Psoas muscle (tissue), 8 donors: ENCODE measurements around the gene METTL25B. TPM values are rescaled to one million over a fixed set of nuclear protein-coding genes. Genes with fewer than 3 reads are reported as not detected.
A peak's percentile ranks its signal among the peaks of the same experiment; 100 is the strongest.
"Not testable (repeated sequence)": the region's sequence is repeated elsewhere in the genome, so short reads cannot be mapped to it uniquely, and the experiment has no call there.

ENCODE experiments used
- ATAC-seq, 4 donors: fragments of 200-7000 bp; cut with Tn5 transposase; one replicate each; pipeline ENCODE4 v1.9.1; 2020; ENCODE audit warnings: moderate library complexity in 3 of 4, mild to moderate bottlenecking in 2 of 4
- DNase-seq, 2 donors: peaks; one replicate each; pipeline ENCODE4 v3.0.0-alpha.2; 2020
- H3K27ac ChIP-seq: fragments of 200-600 bp; one replicate; pipeline ENCODE4 v1.8.0; 2022
- H3K27me3 ChIP-seq, 3 donors: fragments of 200-600 bp in 1 of 3; one replicate each; pipeline versions ENCODE4 v1.6.1 to v1.8.0; 2013 to 2022; ENCODE audit warnings: low read length in 2 of 3, mild to moderate bottlenecking in 2 of 3, moderate library complexity in 1 of 3; ENCODE audit not compliant: insufficient read depth in 3 of 3
- H3K36me3 ChIP-seq, 2 donors: fragments of 200-600 bp in 1 of 2; one replicate each; pipeline versions ENCODE4 v1.6.1 to v1.8.0; 2013 to 2022; ENCODE audit warnings: low read depth in 1 of 2, mild to moderate bottlenecking in 1 of 2, moderate library complexity in 1 of 2; ENCODE audit not compliant: insufficient read depth in 1 of 2
- H3K4me1 ChIP-seq: fragments of 200-600 bp; one replicate; pipeline ENCODE4 v1.8.0; 2022
- H3K4me3 ChIP-seq: fragments of 200-600 bp; one replicate; pipeline ENCODE4 v1.8.0; 2022; ENCODE audit warnings: mild to moderate bottlenecking
- H3K9me3 ChIP-seq: fragments of 200-600 bp; one replicate; pipeline ENCODE4 v1.8.0; 2022
- CTCF ChIP-seq: fragments of 200-600 bp; IDR thresholded peaks from one replicate; pipeline ENCODE4 v1.8.0; 2022; ENCODE audit warnings: antibody characterized with exemption
- WGBS, 3 donors: extraction: QIAGEN DNeasy Blood & Tissue Kit; methylation state at CpG; one replicate each; pipeline versions ENCODE4 v1.1.6 to v1.1.7; 2013; 5-methylcytosine and 5-hydroxymethylcytosine counted together
- intact Hi-C, 2 donors: fragments of 100-400 bp; cut with DNase I; formaldehyde crosslinking; loops; one replicate each; pipeline versions ENCODE4 v1.11.0 to v1.14.2; 2022
- polyA plus RNA-seq, 3 donors: library from polyadenylated mRNA; stranded (reverse); fragments of 200-250 nt; gene quantifications; one replicate each; pipeline ENCODE4 v1.2.3, GENCODE V29; 2013
- total RNA-seq, 4 donors: library from RNA; stranded (reverse); fragmentation: NEBNext Ultra II Directional in 2 of 4; extraction: Animal tissue kit (Norgen Biotek cat#: 25700) in 2 of 4; gene quantifications; one replicate each; pipeline versions ENCODE4 v1.2.1 to v1.2.4, GENCODE V29; 2021 to 2023
- donor health status: healthy with polysubstance abuse.
- donor health status: DM: no; HTN: no; CAD: no; lungs with moderate emphysema.
- donor health status: Bipolar disorder and iron deficiency.
- donor health status: healthy.
- donor health status: DM: yes; HTN: yes; CAD: no.
- donor health status: DM: no; HTN: no; CAD: no.
- donor health status: DM: no; HTN: no; CAD: no.
- donor health status: DM: yes; HTN: yes; CAD: no.

METTL25B gene
- total and polyA plus RNA-seq, 7 donors: 18.5 to 32.1 (median 27.0) TPM

GRCh38 chr1:156752843-156753482, 24.7 kb downstream of the METTL25B start:
- DNase-seq: no peak
- intact Hi-C loops: no loop called here
- Histone ChIP-seq H3K9me3 (no peaks in the 10 kb centered on the region), H3K27me3 (no peaks in the 10 kb centered on the region), H3K36me3 (no peaks in the 10 kb centered on the region), H3K4me1 (peaks cover 43% of the 10 kb centered on the region), H3K4me3 (peak overlapping the region; percentile 96), H3K27ac (peak overlapping the region; percentile 98)
- TF ChIP-seq CTCF: no peak
- WGBS, 3 donors: 7 to 31% (median 16%) methylated on average over 1 of the region's 1 CpG
- no peak for ATAC-seq

- DNase-seq: no peak
- peaks cover 37% of the 10 kb centered on the region for H3K4me1 ChIP-seq
Observed at GRCh38 chr1:156754219-156754618, 25.9 kb downstream of the METTL25B start.

GRCh38 chr1:156755527-156755950, 27.3 kb downstream of the METTL25B start:
- no peak for ATAC-seq
- peaks cover 33% of the 10 kb centered on the region for H3K4me1 ChIP-seq
- H3K4me3 ChIP-seq: no peak overlapping the region
- intact Hi-C loops: no loop called here
- DNase-seq: no peak
- TF ChIP-seq CTCF: no peak
- H3K9me3 ChIP-seq: no peaks in the 10 kb centered on the region
- H3K36me3 ChIP-seq: no peaks in the 10 kb centered on the region
- no peaks in the 10 kb centered on the region for H3K27me3 ChIP-seq
- H3K27ac ChIP-seq: peak overlapping the region; percentile 36
- WGBS, 3 donors: 36 to 44% (median 37%) methylated on average over 5 of the region's 5 CpGs

More at GRCh38 chr1:156754219-156754618, 25.9 kb downstream of the METTL25B start:
- H3K27me3 ChIP-seq: no peaks in the 10 kb centered on the region
- WGBS, 3 donors: 21 to 36% (median 23%) methylated on average over 8 of the region's 8 CpGs
- no peaks in the 10 kb centered on the region for H3K36me3 ChIP-seq
- H3K4me3 ChIP-seq: no peak overlapping the region
- no peak for TF ChIP-seq CTCF
- no peaks in the 10 kb centered on the region for H3K9me3 ChIP-seq
- no peak for ATAC-seq
- peak overlapping the region; percentile 50 for H3K27ac ChIP-seq
- intact Hi-C loops: no loop called here

GRCh38 chr1:156756355-156756754, 28.1 kb downstream of the METTL25B start:
- no peaks in the 10 kb centered on the region for H3K9me3 ChIP-seq
- 94 to 97% (median 97%) methylated on average over 1 of the region's 1 CpG for WGBS, 3 donors
- ATAC-seq (no peak), DNase-seq (no peak)
- no peaks in the 10 kb centered on the region for H3K27me3 ChIP-seq
- no peak overlapping the region for H3K27ac ChIP-seq
- TF ChIP-seq CTCF: no peak
- intact Hi-C loops: no loop called here
- H3K4me3 ChIP-seq: no peak overlapping the region
- H3K36me3 ChIP-seq: no peaks in the 10 kb centered on the region
- H3K4me1 ChIP-seq: peaks cover 39% of the 10 kb centered on the region

- H3K27me3 ChIP-seq, H3K36me3 ChIP-seq, H3K4me3 ChIP-seq, ATAC-seq, DNase-seq, H3K9me3 ChIP-seq, H3K27ac ChIP-seq, intact Hi-C loops: not testable (repeated sequence)
- WGBS, 3 donors: 81 to 93% (median 82%) methylated on average over 10 of the region's 10 CpGs
- peaks cover 34% of the 10 kb centered on the region for H3K4me1 ChIP-seq
Observed at GRCh38 chr1:156757572-156758253, 29.4 kb downstream of the METTL25B start.
